ENCODE measurements around the gene RRAD. TPM values are rescaled to one million over a fixed set of nuclear protein-coding genes. Genes with fewer than 3 reads are reported as not detected.

Gene RRAD
- polyA plus RNA-seq, 2 of the 4 experiments (the other 2 are of a cell fraction): 0.75 to 2.2 TPM

GRCh38 chr16:66927918-66928649 lies 2.7 kb upstream of the RRAD start:
- no peak overlapping the region for H3K4me3 ChIP-seq
- ChIA-PET POLR2A (interaction anchor here (1.1 to 1.2 kb wide), 2 partner anchors 33 to 48 kb away, joined by 3 to 5 read pairs; partner anchors contain the start of gene PDP2), CTCF (interaction anchor here (0.6 to 29.9 kb wide), 8 partner anchors 18 to 226 kb away, joined by 3 to 837 read pairs (median 4); partner anchors contain the start of genes CDH16, CES3, NAE1 and PDP2)
- DNase-seq (ENCODE audit: low read depth in 1 of 2, low spot score in 1 of 2) (no peak), FAIRE-seq (no peak), ATAC-seq (no peak; a peak in 1 of 6 replicates)
- H3K9me3 ChIP-seq: no peaks in the 10 kb centered on the region
- peak overlapping the region; percentile 55 to 79; a peak in 5 of 6 replicates for H3K27ac ChIP-seq
- 91% methylated on average over 8 of the region's 8 CpGs for WGBS (ENCODE audit: missing lambda C conversion rate)
- H3K4me1 ChIP-seq: peaks cover 35% of the 10 kb centered on the region
- H3K4me2 ChIP-seq: peak overlapping the region; percentile 0; the same call in 1 of the 3 replicates
- TF ChIP-seq EHF (CRISPR knock-in tag; IDR thresholded peaks at IDR 0.05) (no peak), MYC (IDR thresholded peaks at IDR 0.05; ENCODE audit: borderline replicate concordance, low read length) (no peak), ATOH8 (CRISPR knock-in tag; IDR thresholded peaks at IDR 0.05; ENCODE audit: low read depth) (no peak), RFX5 (IDR thresholded peaks at IDR 0.05) (no peak), TP53 (CRISPR knock-in tag; IDR thresholded peaks at IDR 0.05) (no peak), ZFP36 (IDR thresholded peaks at IDR 0.05; ENCODE audit: borderline replicate concordance, partially characterized antibody) (no peak), FOXS1 (CRISPR knock-in tag; IDR thresholded peaks at IDR 0.05) (no peak), PHF8 (IDR thresholded peaks at IDR 0.05; ENCODE audit: borderline replicate concordance, low read depth) (no peak), CHD2 (IDR thresholded peaks at IDR 0.05; ENCODE audit: low read length, partially characterized antibody) (no peak), SREBF2 (IDR thresholded peaks at IDR 0.05) (no peak), HDAC2 (IDR thresholded peaks at IDR 0.05) (no peak), ESRRA (IDR thresholded peaks at IDR 0.05; ENCODE audit: borderline replicate concordance, low read length) (no peak), JUN (IDR thresholded peaks at IDR 0.05) (no peak)

GRCh38 chr16:66926961-66927436 lies 1.7 kb upstream of the RRAD start:
- DNase-seq (ENCODE audit: low read depth in 1 of 2, low spot score in 1 of 2): peak; percentile 52 to 79
- ChIA-PET CTCF (interaction anchor here (0.7 to 29.9 kb wide), 7 partner anchors 20 to 96 kb away, joined by 3 to 837 read pairs (median 5); partner anchors contain the start of genes CDH16, NAE1 and PDP2), POLR2A (interaction anchor here (1.0 to 1.1 kb wide), 2 partner anchors 28 to 47 kb away, joined by 3 read pairs; partner anchors contain the start of gene PDP2)
- Histone ChIP-seq H3K4me3 (no peak overlapping the region), H3K27ac (peak overlapping the region; percentile 55 to 79; a peak in 4 of 6 replicates), H3K4me2 (peak overlapping the region; percentile 25; the same call in 1 of the 3 replicates), H3K4me1 (peaks cover 24% of the 10 kb centered on the region), H3K9me3 (no peaks in the 10 kb centered on the region)
- 64% methylated on average over 2 of the region's 3 CpGs for WGBS (ENCODE audit: missing lambda C conversion rate)
- no peak for TF ChIP-seq KDM1A (IDR thresholded peaks at IDR 0.05; ENCODE audit: low read depth)
- no peak for TF ChIP-seq FOSL2 (IDR thresholded peaks at IDR 0.05)
- peak; percentile 21; the same call in 1 of the 2 replicates for TF ChIP-seq FOSL2 (CRISPR knock-in tag; IDR thresholded peaks at IDR 0.05)
- TF ChIP-seq RFX5 (IDR thresholded peaks at IDR 0.05): no peak
- TF ChIP-seq HEYL (CRISPR knock-in tag; IDR thresholded peaks at IDR 0.05): no peak
- no peak for TF ChIP-seq ZC3H11A (IDR thresholded peaks at IDR 0.05)
- peak; percentile 46 to 66 for ATAC-seq
- no peak for FAIRE-seq

- no peak for DNase-seq (ENCODE audit: low read depth in 1 of 2, low spot score in 1 of 2)
- WGBS (ENCODE audit: missing lambda C conversion rate): 58% methylated on average over 5 of the region's 5 CpGs
- peak in 1 of 2 experiments; percentile 2; a peak in 2 of 6 replicates for ATAC-seq
- Histone ChIP-seq H3K4me2 (no peak overlapping the region), H3K4me3 (no peak overlapping the region), H3K9me3 (no peaks in the 10 kb centered on the region), H3K27ac (peak overlapping the region in 1 of 2 experiments; percentile 79; a peak in 4 of 6 replicates), H3K4me1 (peaks cover 23% of the 10 kb centered on the region)
- CTCF ChIA-PET: interaction anchor here (0.7 to 29.9 kb wide), 8 partner anchors 8 to 78 kb away, joined by 3 to 837 read pairs (median 3); partner anchors contain the start of genes CDH16, CIAO2B and PDP2
- POLR2A ChIA-PET: interaction anchor here (0.7 to 1.1 kb wide), 3 partner anchors 28 to 297 kb away, joined by 3 to 4 read pairs (median 3); partner anchors contain the start of gene PDP2
- FAIRE-seq: no peak
- TF ChIP-seq SMC3 (IDR thresholded peaks at IDR 0.05): no peak
- no peak for TF ChIP-seq FOSL2 (IDR thresholded peaks at IDR 0.05)
- no peak for TF ChIP-seq FOSL2 (CRISPR knock-in tag; IDR thresholded peaks at IDR 0.05)
- TF ChIP-seq NR3C1 (IDR thresholded peaks at IDR 0.05): no peak
- TF ChIP-seq HMGXB4 (CRISPR knock-in tag; IDR thresholded peaks at IDR 0.05; ENCODE audit: borderline replicate concordance): no peak
- no peak for TF ChIP-seq PHF8 (IDR thresholded peaks at IDR 0.05; ENCODE audit: borderline replicate concordance, low read depth)
- no peak for TF ChIP-seq ATOH8 (CRISPR knock-in tag; IDR thresholded peaks at IDR 0.05; ENCODE audit: low read depth)
- TF ChIP-seq CHD4 (IDR thresholded peaks at IDR 0.05; ENCODE audit: borderline replicate concordance): no peak
- no peak for TF ChIP-seq TP53 (CRISPR knock-in tag; IDR thresholded peaks at IDR 0.05)
- no peak for TF ChIP-seq ESRRA (IDR thresholded peaks at IDR 0.05; ENCODE audit: borderline replicate concordance, low read length)
- no peak for TF ChIP-seq ZSCAN20 (CRISPR knock-in tag; IDR thresholded peaks at IDR 0.05)
- no peak for TF ChIP-seq POLR2A (IDR thresholded peaks at IDR 0.05; ENCODE audit: low read length)
- no peak for TF ChIP-seq RCOR1 (IDR thresholded peaks at IDR 0.05; ENCODE audit: low read depth, low read length)
- no peak for TF ChIP-seq JUN (IDR thresholded peaks at IDR 0.05)
- no peak for TF ChIP-seq ELK1 (IDR thresholded peaks at IDR 0.05; ENCODE audit: low read depth, low read length)
- TF ChIP-seq ZC3H11A (IDR thresholded peaks at IDR 0.05): no peak
These were observed 1.0 kb upstream of the RRAD start for GRCh38 chr16:66926171-66926947.
